Activated CD8-positive, alpha-beta memory T cell treated with anti-CD3 and anti-CD28 coated beads for 36 hours (primary cell): ENCODE data around the gene DEPDC5. TPM values are rescaled to one million over a fixed set of nuclear protein-coding genes. Genes with fewer than 3 reads are reported as not detected.
"Not testable (repeated sequence)": the region's sequence is repeated elsewhere in the genome, so short reads cannot be mapped to it uniquely, and the experiment has no call there.

Experiments used
- CTCF ChIA-PET: fragments of 350-600 bp; sonication (Branson Sonifier 250); formaldehyde crosslinking; loops from one replicate; lab custom pipeline; 2021; ENCODE audit warnings: antibody characterized with exemption; lab: Charles Lee
- POLR2A ChIA-PET: fragments of 350-600 bp; sonication (Branson Sonifier 250); formaldehyde crosslinking; loops from one replicate; lab custom pipeline; 2021; ENCODE audit warnings: antibody characterized with exemption; lab: Charles Lee
- total RNA-seq, 2 experiments: library from RNA; stranded (reverse); gene quantifications; one replicate each; pipeline ENCODE4 v1.2.3, GENCODE V29; 2021

DEPDC5 gene
- 10 to 100 TPM; 35.1 to 38.2 TPM for total RNA-seq

DNA sequence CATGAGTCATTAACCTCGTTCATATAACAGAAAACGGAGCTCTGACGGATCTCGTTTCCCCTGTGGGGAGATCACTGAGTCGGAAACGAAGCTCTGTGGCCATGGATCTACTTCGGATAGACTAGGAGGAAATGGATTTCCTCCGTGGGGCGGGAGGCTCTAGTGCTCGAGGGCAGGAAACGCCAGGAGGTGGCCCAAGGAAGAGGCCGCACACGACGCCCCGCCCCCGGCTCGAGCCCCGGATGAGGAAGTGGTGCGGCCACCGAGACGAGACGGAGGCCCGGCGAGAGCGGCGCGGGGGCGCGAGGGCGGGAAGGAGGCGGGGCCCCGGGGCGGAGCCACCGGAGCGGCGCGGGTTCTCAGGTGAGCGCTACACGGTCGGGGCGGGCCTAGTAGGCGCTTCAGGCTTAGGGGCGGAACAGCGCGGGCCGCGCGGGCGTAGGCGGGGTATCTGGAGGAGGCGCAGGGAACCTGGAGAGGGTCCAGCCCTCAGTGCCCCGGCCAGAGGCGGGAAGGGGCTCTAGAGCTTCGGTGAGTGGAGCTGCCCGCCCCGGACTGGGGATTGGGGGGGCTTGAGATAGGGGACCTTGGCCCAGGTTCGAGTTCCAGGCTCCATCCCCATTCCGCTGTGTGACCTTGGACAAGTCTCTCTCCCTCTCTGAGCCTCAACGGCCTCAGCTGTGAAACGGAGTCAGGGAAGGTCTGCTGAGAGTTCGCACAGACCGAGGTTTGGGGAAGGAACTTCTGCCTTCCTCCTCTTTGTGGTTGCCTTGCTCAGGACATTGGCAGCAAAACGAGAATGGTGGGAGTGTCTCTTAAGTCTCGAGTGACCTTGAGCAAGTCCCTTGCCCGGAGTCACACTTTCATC is at the start of gene DEPDC5:
DEPDC5 (plus strand) TSS at position 386 of the 868 bp plus-strand sequence. CDS start 903 bp downstream, outside the sequence.
- CTCF ChIA-PET: interaction anchor here (0.5 to 1.4 kb wide), 7 partner anchors 10 to 315 kb away, joined by 3 to 4 read pairs (median 3); no protein-coding TSS in a partner anchor
- POLR2A ChIA-PET: interaction anchor here (1.0 to 1.4 kb wide), 3 partner anchors 76 to 407 kb away, joined by 3 to 5 read pairs (median 3); partner anchors contain the start of gene PISD

DNA sequence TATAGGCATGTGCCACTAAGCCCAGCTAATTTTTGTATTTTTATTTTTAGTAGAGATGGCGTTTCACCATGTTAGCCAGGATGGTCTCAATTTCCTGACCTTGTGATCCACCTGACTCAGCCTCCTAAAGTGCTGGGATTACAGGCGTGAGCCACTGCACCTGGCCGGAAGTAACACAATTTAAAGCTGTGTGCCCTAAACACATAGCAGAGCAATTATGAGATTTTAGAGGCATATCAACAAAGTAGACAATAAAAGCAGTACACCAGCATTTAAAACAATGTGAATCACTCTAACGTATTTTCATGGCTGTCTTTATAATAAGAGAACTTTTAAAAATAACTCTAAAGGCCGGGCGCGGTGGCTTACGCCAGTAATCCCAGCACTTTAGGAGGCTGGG is 46.3 kb upstream of the DEPDC5 start:
- ChIA-PET POLR2A (no interaction called here), CTCF (interaction anchor here (1.5 kb wide), 1 partner anchor 263 kb away, joined by 3 read pairs; no protein-coding TSS in a partner anchor)

GRCh38 chr22:31711226-31711625 is 42.6 kb upstream of the DEPDC5 start:
- POLR2A ChIA-PET: not testable (repeated sequence)

GRCh38 chr22:31715147-31715778 is 38.6 kb upstream of the DEPDC5 start:
- CTCF ChIA-PET: no interaction called here
- POLR2A ChIA-PET: no interaction called here

More at GRCh38 chr22:31711226-31711625, 42.6 kb upstream of the DEPDC5 start:
- CTCF ChIA-PET: not testable (repeated sequence)

DNA sequence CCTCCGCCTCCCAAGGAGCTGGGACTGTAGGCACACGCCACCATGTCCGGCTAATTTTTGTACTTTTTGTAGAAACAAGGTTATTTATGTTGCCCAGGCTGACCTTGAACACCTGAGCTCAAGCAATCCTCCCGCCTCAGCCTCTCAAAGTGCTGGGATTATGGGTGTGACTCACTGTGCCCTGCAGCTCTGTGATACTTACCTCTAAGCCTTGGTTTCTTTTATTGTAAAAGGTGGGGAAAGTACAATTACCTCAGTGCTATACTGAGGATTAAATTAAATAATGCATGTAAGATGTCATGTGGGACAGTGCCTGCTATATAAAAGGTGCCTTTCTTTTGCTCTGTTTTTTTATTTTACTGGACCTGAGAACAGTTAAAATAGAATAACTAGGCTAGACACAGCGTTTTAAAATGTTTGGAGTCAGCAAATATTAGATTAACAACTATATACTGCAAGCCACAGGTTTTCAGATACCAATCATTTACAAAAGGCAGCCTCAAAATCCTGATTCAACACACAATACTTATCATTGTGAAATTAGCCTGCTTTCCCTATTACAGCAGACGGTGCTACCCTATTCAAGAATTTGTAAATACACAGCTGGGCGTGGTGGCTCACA is 33.9 kb upstream of the DEPDC5 start:
- POLR2A ChIA-PET: no interaction called here
- CTCF ChIA-PET: interaction anchor here (0.6 kb wide), 1 partner anchor 32 kb away, joined by 3 read pairs; no protein-coding TSS in a partner anchor

GRCh38 chr22:31723723-31724122 is 30.1 kb upstream of the DEPDC5 start:
- POLR2A ChIA-PET: no interaction called here
- CTCF ChIA-PET: no interaction called here

- CTCF ChIA-PET: interaction anchor here (1.4 kb wide), 1 partner anchor 61 kb away, joined by 3 read pairs; no protein-coding TSS in a partner anchor
- POLR2A ChIA-PET: no interaction called here
Observed at GRCh38 chr22:31726692-31727091, 27.1 kb upstream of the DEPDC5 start.

GRCh38 chr22:31728857-31729256 is 25.0 kb upstream of the DEPDC5 start:
- POLR2A ChIA-PET: no interaction called here
- CTCF ChIA-PET: interaction anchor here (0.6 kb wide), 1 partner anchor 126 kb away, joined by 3 read pairs; no protein-coding TSS in a partner anchor

- ChIA-PET POLR2A (no interaction called here), CTCF (no interaction called here)
Observed at GRCh38 chr22:31730344-31730711, 23.5 kb upstream of the DEPDC5 start.

DNA sequence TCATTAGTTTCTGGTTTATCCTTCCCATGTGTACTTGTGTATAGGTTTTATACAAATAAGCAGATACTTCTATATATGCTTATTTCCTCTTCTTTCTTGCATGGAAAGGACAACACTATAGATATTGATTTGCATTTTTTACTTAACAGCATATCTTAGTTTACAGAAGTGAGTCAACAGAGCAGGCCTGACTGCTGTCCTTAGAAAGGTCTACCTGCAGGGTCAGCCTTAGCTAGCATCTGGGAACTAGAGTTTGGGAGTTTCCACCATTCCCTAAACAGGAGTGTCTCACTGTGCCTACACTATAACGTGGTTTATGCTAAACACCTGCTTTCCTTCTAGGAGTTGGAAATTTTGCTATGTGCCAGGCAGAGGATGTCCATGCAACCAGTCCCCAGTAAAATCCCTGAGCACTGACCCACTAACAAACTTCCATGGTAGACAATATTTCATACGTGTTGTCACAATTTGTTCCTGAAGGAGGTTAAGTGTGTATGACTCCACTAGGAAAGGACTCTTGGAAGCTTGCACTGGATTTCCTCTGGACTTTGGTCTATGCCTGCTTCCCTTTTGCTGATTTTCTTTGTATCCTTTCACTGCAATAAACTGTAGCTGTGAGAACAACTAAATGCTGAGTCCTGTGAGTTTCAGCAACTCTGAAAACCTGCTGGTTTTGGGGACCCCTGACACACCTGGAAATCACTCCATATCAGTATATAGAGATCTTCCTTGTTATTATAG is 21.6 kb upstream of the DEPDC5 start:
- ChIA-PET POLR2A (no interaction called here), CTCF (interaction anchor here (0.7 kb wide), 1 partner anchor 66 kb away, joined by 3 read pairs; no protein-coding TSS in a partner anchor)

DNA sequence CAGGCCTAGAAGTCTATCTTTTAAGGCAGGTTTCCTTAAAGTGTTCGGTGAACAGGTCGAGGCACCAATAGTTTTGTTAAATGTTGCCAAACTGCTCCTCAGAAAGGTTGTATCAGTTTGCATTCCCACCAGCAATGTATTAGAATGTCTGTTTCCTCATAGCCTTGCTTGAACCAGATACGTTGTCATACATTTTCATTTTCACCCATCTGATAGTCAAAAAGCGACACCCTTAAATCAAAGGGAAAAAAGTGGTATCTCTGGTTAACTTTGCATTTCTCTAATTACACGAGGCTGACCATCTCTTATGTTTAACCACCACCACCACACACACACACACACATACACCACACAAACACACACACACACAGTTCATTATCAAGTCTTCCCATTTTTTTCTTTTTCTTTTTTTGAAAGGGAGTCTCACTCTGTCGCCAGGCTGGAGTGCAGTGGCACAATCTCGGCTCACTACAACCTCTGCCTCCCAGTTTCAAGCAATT is 20.2 kb upstream of the DEPDC5 start:
- ChIA-PET CTCF (interaction anchor here (0.6 kb wide), 1 partner anchor 356 kb away, joined by 4 read pairs; no protein-coding TSS in a partner anchor), POLR2A (no interaction called here)

DNA sequence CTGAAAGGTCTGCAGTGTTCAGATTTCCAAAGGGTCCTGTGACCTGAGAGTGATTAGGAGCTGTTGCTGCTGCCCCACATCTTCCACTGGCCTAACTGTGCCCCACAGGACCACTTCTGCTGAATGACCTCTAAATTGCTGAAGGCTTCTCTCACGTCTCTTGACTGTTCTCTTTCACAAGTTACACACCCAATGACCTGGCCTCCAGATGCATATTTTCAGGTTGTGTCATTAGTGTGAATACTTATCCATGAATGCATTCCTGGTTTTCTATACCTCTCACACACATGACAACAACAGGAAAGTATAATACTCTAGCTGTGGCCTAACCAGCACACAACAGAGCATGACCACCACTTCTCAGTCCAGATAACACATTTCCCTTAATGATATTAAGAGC is 19.3 kb upstream of the DEPDC5 start:
- POLR2A ChIA-PET: no interaction called here
- CTCF ChIA-PET: no interaction called here

DNA sequence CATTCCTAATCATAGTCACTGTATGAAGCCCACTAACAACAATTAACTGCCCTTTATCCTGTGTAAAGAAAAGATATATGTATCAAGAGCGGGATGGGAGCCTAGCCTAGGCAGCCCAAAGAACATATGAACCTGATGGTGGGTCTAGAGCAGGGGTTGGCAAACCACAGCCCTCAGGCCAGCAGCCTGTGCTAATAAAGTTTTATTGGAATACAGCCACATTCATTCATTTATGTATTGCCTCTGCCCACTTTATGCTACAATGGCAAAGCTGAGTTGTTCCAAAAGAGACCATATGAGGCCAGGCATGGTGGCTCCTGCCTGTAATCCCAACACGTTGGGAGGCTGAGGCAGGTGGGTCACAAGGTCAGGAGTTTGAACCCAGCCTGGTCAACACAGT is 17.4 kb upstream of the DEPDC5 start:
- CTCF ChIA-PET: interaction anchor here (0.7 kb wide), 2 partner anchors 67 to 455 kb away, joined by 3 read pairs; no protein-coding TSS in a partner anchor
- POLR2A ChIA-PET: interaction anchor here (0.8 kb wide), 1 partner anchor 12 kb away, joined by 5 read pairs; no protein-coding TSS in a partner anchor

DNA sequence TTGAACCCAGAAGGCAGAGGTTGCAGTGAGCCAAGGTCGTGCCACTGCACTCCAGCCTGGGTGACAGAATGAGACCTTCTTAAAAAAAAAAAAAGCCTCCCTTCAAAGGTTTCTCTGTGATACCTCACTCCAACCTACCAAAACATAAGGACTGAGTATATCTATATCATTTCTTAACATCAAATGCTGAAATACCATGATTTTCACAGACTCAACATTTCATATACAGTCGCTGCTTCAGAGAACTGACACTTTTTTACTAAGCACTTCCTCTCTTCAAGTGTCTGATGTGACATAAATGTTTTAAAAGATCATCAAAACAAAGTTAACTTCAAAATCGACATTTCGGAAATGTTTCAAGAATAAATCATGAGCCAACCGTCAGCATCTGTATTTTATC is 15.9 kb upstream of the DEPDC5 start:
- CTCF ChIA-PET: no interaction called here
- POLR2A ChIA-PET: no interaction called here

DNA sequence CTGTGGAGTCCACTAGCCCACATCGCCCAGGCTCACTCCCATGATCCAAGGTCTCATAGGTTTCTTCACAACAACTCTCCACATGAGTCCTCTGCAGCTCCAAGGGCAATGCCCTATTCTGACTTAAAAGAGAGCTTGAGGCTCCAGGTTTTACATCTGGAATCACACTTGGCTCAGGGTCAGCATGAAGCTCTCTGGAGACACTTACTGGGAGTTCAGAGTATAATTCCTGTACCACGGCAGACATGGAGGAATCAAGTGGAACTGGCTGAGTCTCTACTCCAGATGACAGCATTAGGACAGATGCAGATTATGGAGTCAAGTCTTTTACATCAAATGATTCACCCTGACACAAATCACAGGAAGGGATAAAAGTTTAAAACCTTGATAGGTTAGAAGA is 15.3 kb upstream of the DEPDC5 start:
- CTCF ChIA-PET: no interaction called here
- POLR2A ChIA-PET: no interaction called here

GRCh38 chr22:31739795-31740201 is 14.0 kb upstream of the DEPDC5 start:
- CTCF ChIA-PET: no interaction called here

GRCh38 chr22:31740314-31740713 is 13.5 kb upstream of the DEPDC5 start:
- CTCF ChIA-PET: not testable (repeated sequence)
- POLR2A ChIA-PET: interaction anchor here (1.2 kb wide), 1 partner anchor 79 kb away, joined by 9 read pairs; no protein-coding TSS in a partner anchor

More at GRCh38 chr22:31739795-31740201, 14.0 kb upstream of the DEPDC5 start:
- POLR2A ChIA-PET: interaction anchor here (1.2 kb wide), 1 partner anchor 78 kb away, joined by 9 read pairs; no protein-coding TSS in a partner anchor

DNA sequence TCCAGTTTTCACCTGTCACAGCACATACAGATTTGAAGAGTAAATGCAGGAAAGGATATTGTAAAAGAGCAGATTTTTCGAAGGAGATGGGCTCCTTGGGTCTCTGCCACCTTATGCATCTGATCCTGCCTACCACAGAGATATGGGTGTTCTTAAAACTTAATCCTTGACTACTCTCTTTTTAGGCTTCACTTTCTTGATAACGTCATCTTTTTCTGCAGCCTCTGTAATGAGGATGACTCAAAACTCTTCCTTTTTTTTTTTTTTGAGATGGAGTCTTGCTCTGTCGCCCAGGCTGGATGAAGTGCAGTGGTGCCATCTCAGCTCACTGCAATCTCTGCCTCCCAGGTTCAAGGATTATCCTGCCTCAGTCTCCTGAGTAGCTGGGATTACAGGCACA is 11.7 kb upstream of the DEPDC5 start:
- CTCF ChIA-PET: interaction anchor here (0.6 kb wide), 1 partner anchor 20 kb away, joined by 3 read pairs; no protein-coding TSS in a partner anchor
- POLR2A ChIA-PET: interaction anchor here (0.6 kb wide), 1 partner anchor 200 kb away, joined by 3 read pairs; no protein-coding TSS in a partner anchor
